Tibial nerve (tissue), 4 donors: ENCODE results near the gene ADIPOQ.
"Not testable (repeated sequence)": the region's sequence is repeated elsewhere in the genome, so short reads cannot be mapped to it uniquely, and the experiment has no call there.

Experiments
- CTCF ChIP-seq, 5 experiments: fragments of 200-600 bp in 3 of 5; fragments of 450-650 bp in 2 of 5; sonication (generic) in 3 of 5; IDR thresholded peaks; one replicate each; pipeline ENCODE4 v1.5.1; 2016 to 2019; ENCODE audit warnings: antibody characterized with exemption in 5 of 5, mild to moderate bottlenecking in 3 of 5, moderate library complexity in 2 of 5
- EP300 ChIP-seq, 2 donors: sonication (generic); formaldehyde crosslinking; IDR thresholded peaks; one replicate each; pipeline ENCODE4 v1.6.1; 2017; ENCODE audit warnings: antibody characterized with exemption in 2 of 2, mild to moderate bottlenecking in 1 of 2
- POLR2A ChIP-seq, 2 donors: fragments of 450-650 bp; IDR thresholded peaks; one replicate each; pipeline ENCODE4 v1.6.1; 2017; ENCODE audit warnings: antibody characterized with exemption in 2 of 2, mild to moderate bottlenecking in 2 of 2, moderate library complexity in 2 of 2

GRCh38 chr3:186866095-186866494 lies 23.6 kb downstream of the ADIPOQ start:
- not testable (repeated sequence) for TF ChIP-seq CTCF, POLR2A, EP300 (IDR thresholded peaks at IDR 0.05)
